Stomach (tissue), 9 donors: ENCODE measurements around the gene WWOX. TPM values are rescaled to one million over a fixed set of nuclear protein-coding genes. Genes with fewer than 3 reads are reported as not detected.

ENCODE experiments used
- DNase-seq, 2 donors: peaks; one replicate each; pipeline versions ENCODE4 v3.0.0 to v3.0.0-alpha.2; 2013 to 2019
- H3K27ac ChIP-seq, 5 donors: fragments of 200-600 bp in 4 of 5; sonication (generic) in 4 of 5; one replicate each; pipeline ENCODE4 v1.5.1; 2013 to 2019; ENCODE audit warnings: mild to moderate bottlenecking in 1 of 5, moderate library complexity in 1 of 5
- H3K27me3 ChIP-seq, 3 donors: fragments of 200-600 bp; sonication (generic); one replicate each; pipeline ENCODE4 v1.5.1; 2017 to 2019; ENCODE audit warnings: mixed run types in 1 of 3
- H3K36me3 ChIP-seq, 4 donors: fragments of 200-600 bp; sonication (generic); 1 replicate in 3 of 4; 2 replicates in 1 of 4; pipeline ENCODE4 v1.5.1; 2016 to 2019
- H3K4me1 ChIP-seq, 4 donors: fragments of 200-600 bp; sonication (generic); one replicate each; pipeline ENCODE4 v1.5.1; 2016 to 2019
- H3K4me3 ChIP-seq, 4 donors: fragments of 200-600 bp; sonication (generic) in 3 of 4; one replicate each; pipeline ENCODE4 v1.5.1; 2016 to 2019; ENCODE audit warnings: mild to moderate bottlenecking in 1 of 4
- H3K9me3 ChIP-seq, 4 donors: fragments of 200-600 bp; sonication (generic); one replicate each; pipeline ENCODE4 v1.5.1; 2016 to 2019
- CTCF ChIP-seq, 7 experiments: fragments of 450-650 bp in 4 of 7; fragments of 200-600 bp in 3 of 7; sonication (generic) in 3 of 7; IDR thresholded peaks; one replicate each; pipeline ENCODE4 v1.5.1; 2016 to 2019; ENCODE audit warnings: antibody characterized with exemption in 7 of 7, control low read depth in 2 of 7, mild to moderate bottlenecking in 1 of 7
- EP300 ChIP-seq: sonication (generic); formaldehyde crosslinking; IDR thresholded peaks from one replicate; pipeline ENCODE4 v1.6.1; 2017; ENCODE audit warnings: antibody characterized with exemption
- POLR2A ChIP-seq, 4 donors: fragments of 450-650 bp; IDR thresholded peaks; one replicate each; pipeline ENCODE4 v1.6.1; 2016; ENCODE audit warnings: antibody characterized with exemption in 4 of 4, control low read depth in 2 of 4, mild to moderate bottlenecking in 1 of 4, moderate library complexity in 1 of 4
- POLR2AphosphoS5 ChIP-seq, 3 donors: sonication (generic); formaldehyde crosslinking; IDR thresholded peaks; one replicate each; pipeline ENCODE4 v1.6.1; 2016; ENCODE audit warnings: antibody characterized with exemption in 3 of 3
- WGBS, 5 donors: extraction: QIAGEN DNeasy Blood & Tissue Kit in 3 of 5; methylation state at CpG; one replicate each; pipeline versions ENCODE4 v1.1.5 to v1.1.7; 2013 to 2018; 5-methylcytosine and 5-hydroxymethylcytosine counted together
- intact Hi-C: fragments of 100-400 bp; cut with DNase I; formaldehyde crosslinking; loops from one replicate; pipeline ENCODE4 v1.15.1; 2023; ENCODE audit warnings: low total_unique reads
- polyA plus RNA-seq, 3 donors: library from polyadenylated mRNA; stranded (reverse); fragments of 200-250 nt; gene quantifications; one replicate each; pipeline ENCODE4 v1.2.3, GENCODE V29; 2013
- total RNA-seq, 5 donors: library from RNA; depleted of rRNA; stranded (reverse); fragments of >200 nt; gene quantifications; one replicate each; pipeline versions ENCODE4 v1.1.0 to v1.2.3, GENCODE V29; 2014 to 2016
- donor health status: healthy with polysubstance abuse.
- donor health status: Bipolar disorder and iron deficiency.
- donor health status: healthy.

Gene WWOX
- total and polyA plus RNA-seq, 8 donors, result 7.7 to 129 (median 48.7) TPM

GRCh38 chr16:79191933-79192332 is 1092.5 kb downstream of the WWOX start:
- intact Hi-C loops, result no loop called here
- TF ChIP-seq EP300 (no peak), POLR2A (IDR thresholded peaks at IDR 0.05) (no peak), POLR2AphosphoS5 (IDR thresholded peaks at IDR 0.05) (no peak), CTCF (IDR thresholded peaks at IDR 0.05) (no peak)
- no peaks in the 10 kb centered on the region for H3K36me3 ChIP-seq
- H3K4me3 ChIP-seq, result no peak overlapping the region
- H3K4me1 ChIP-seq, result no peaks in the 10 kb centered on the region
- H3K9me3 ChIP-seq, result no peaks in the 10 kb centered on the region
- DNase-seq, result peak in 1 of 2 donors; percentile 16
- no peak overlapping the region for H3K27ac ChIP-seq
- no peaks in the 10 kb centered on the region for H3K27me3 ChIP-seq
- 73 to 85% (median 76%) methylated on average over 8 of the region's 8 CpGs for WGBS, 5 donors

GRCh38 chr16:79192904-79193303 is 1093.5 kb downstream of the WWOX start:
- TF ChIP-seq POLR2AphosphoS5 (IDR thresholded peaks at IDR 0.05) (no peak), EP300 (no peak)
- H3K27ac ChIP-seq, result no peak overlapping the region
- H3K4me1 ChIP-seq, result no peaks in the 10 kb centered on the region
- no peak overlapping the region for H3K4me3 ChIP-seq
- WGBS, 5 donors, result 24 to 54% (median 33%) methylated on average over 2 of the region's 2 CpGs
- DNase-seq, result no peak
- no peaks in the 10 kb centered on the region for H3K36me3 ChIP-seq
- no peaks in the 10 kb centered on the region for H3K9me3 ChIP-seq
- intact Hi-C loops, result no loop called here
- H3K27me3 ChIP-seq, result no peaks in the 10 kb centered on the region

- Histone ChIP-seq H3K36me3 (no peaks in the 10 kb centered on the region), H3K4me1 (no peaks in the 10 kb centered on the region), H3K27me3 (no peaks in the 10 kb centered on the region), H3K4me3 (no peak overlapping the region), H3K27ac (no peak overlapping the region), H3K9me3 (no peaks in the 10 kb centered on the region)
- intact Hi-C loops, result no loop called here
- WGBS, 5 donors, result 63 to 78% (median 68%) methylated on average over 8 of the region's 8 CpGs
- no peak for TF ChIP-seq CTCF (IDR thresholded peaks at IDR 0.05)
- no peak for TF ChIP-seq POLR2A (IDR thresholded peaks at IDR 0.05)
- TF ChIP-seq POLR2AphosphoS5 (IDR thresholded peaks at IDR 0.05), result no peak
- TF ChIP-seq EP300, result no peak
- no peak for DNase-seq
These were observed 1094.8 kb downstream of the WWOX start for GRCh38 chr16:79194291-79194690.

GRCh38 chr16:79195938-79196337 is 1096.5 kb downstream of the WWOX start:
- TF ChIP-seq POLR2A (IDR thresholded peaks at IDR 0.05), result no peak
- TF ChIP-seq POLR2AphosphoS5 (IDR thresholded peaks at IDR 0.05), result no peak
- no peak for TF ChIP-seq EP300
- no peak for TF ChIP-seq CTCF (IDR thresholded peaks at IDR 0.05)
- H3K27ac ChIP-seq, result no peak overlapping the region
- H3K4me1 ChIP-seq, result no peaks in the 10 kb centered on the region
- no peak overlapping the region for H3K4me3 ChIP-seq
- no peaks in the 10 kb centered on the region for H3K27me3 ChIP-seq
- intact Hi-C loops, result no loop called here
- no peaks in the 10 kb centered on the region for H3K36me3 ChIP-seq
- WGBS, 5 donors, result 58 to 74% (median 62%) methylated on average over 4 of the region's 4 CpGs
- no peaks in the 10 kb centered on the region for H3K9me3 ChIP-seq
- DNase-seq, result no peak

- Histone ChIP-seq H3K9me3 (no peaks in the 10 kb centered on the region), H3K27ac (no peak overlapping the region), H3K4me3 (no peak overlapping the region), H3K4me1 (no peaks in the 10 kb centered on the region), H3K27me3 (no peaks in the 10 kb centered on the region), H3K36me3 (no peaks in the 10 kb centered on the region)
- no peak for TF ChIP-seq POLR2A (IDR thresholded peaks at IDR 0.05)
- TF ChIP-seq CTCF (IDR thresholded peaks at IDR 0.05), result no peak
- TF ChIP-seq POLR2AphosphoS5 (IDR thresholded peaks at IDR 0.05), result no peak
- TF ChIP-seq EP300, result no peak
- intact Hi-C loops, result no loop called here
- no peak for DNase-seq
- 72 to 91% (median 82%) methylated on average over 5 of the region's 5 CpGs for WGBS, 5 donors
These were observed 1102.0 kb downstream of the WWOX start for GRCh38 chr16:79201436-79201835.
